Left lung (tissue), 14 donors: ENCODE measurements around the gene RABL2B. TPM values are rescaled to one million over a fixed set of nuclear protein-coding genes. Genes with fewer than 3 reads are reported as not detected.
"Not testable (repeated sequence)": the region's sequence is repeated elsewhere in the genome, so short reads cannot be mapped to it uniquely, and the experiment has no call there.

Experiments used
- ATAC-seq: fragments of 200-7000 bp; cut with Tn5 transposase; one replicate; pipeline ENCODE4 v1.9.1; 2020; ENCODE audit warnings: moderate library complexity
- DNase-seq, 4 donors: peaks; one replicate each; pipeline ENCODE4 v3.0.0-alpha.2; 2013 to 2020
- H3K27ac ChIP-seq, 2 donors: fragments of 200-600 bp; sonication (generic) in 1 of 2; one replicate each; pipeline versions ENCODE4 v1.5.0 to v1.8.0; 2020 to 2021
- H3K27me3 ChIP-seq, 2 donors: fragments of 200-600 bp; sonication (generic) in 1 of 2; one replicate each; pipeline versions ENCODE4 v1.5.0 to v1.8.0; 2020 to 2021
- H3K36me3 ChIP-seq, 2 donors: fragments of 200-600 bp; sonication (generic) in 1 of 2; one replicate each; pipeline versions ENCODE4 v1.5.0 to v1.8.0; 2020 to 2021
- H3K4me1 ChIP-seq, 2 donors: fragments of 200-600 bp; one replicate each; pipeline ENCODE4 v1.8.0; 2021
- H3K4me3 ChIP-seq, 2 donors: fragments of 200-600 bp; sonication (generic) in 1 of 2; one replicate each; pipeline versions ENCODE4 v1.5.0 to v1.8.0; 2020 to 2021; ENCODE audit warnings: mild to moderate bottlenecking in 1 of 2
- H3K9me3 ChIP-seq, 2 donors: fragments of 200-600 bp; sonication (generic) in 1 of 2; one replicate each; pipeline versions ENCODE4 v1.5.0 to v1.8.0; 2020 to 2021
- intact Hi-C, 2 donors: fragments of 100-400 bp; cut with DNase I; formaldehyde crosslinking; loops; one replicate each; pipeline versions ENCODE4 v1.11.2 to v1.14.2; 2022
- long read RNA-seq, 12 donors: library from polyadenylated mRNA in 2 of 12; unstranded in 2 of 12; transcript quantifications; one replicate each; pipeline ENCODE4 v2.0.0 and lab custom pipeline, GENCODE V29; 2019 to 2026
- polyA plus RNA-seq, 6 donors: library from polyadenylated mRNA; unstranded; fragments of 120-200 nt; gene quantifications; one replicate each; pipeline ENCODE4 v1.2.1, GENCODE V29; 2013; ENCODE audit not compliant: insufficient read length in 6 of 6
- total RNA-seq, 2 donors: library from RNA; stranded (reverse); fragmentation: NEBNext Ultra II Directional; extraction: Animal tissue kit (Norgen Biotek cat#: 25700); gene quantifications; one replicate each; pipeline ENCODE4 v1.2.1, GENCODE V29; 2021
- TF ChIP-seq, protein P1 (sequence below), 2 donors: fragments of 200-600 bp; sonication (generic) in 1 of 2; IDR thresholded peaks; one replicate each; pipeline versions ENCODE4 v1.5.0 to v1.8.0; 2021; ENCODE audit warnings: antibody characterized with exemption in 2 of 2
- donor health status: DM: no; HTN: yes; CAD: no.
- donor health status: DM: no; HTN: no; CAD: no.

RABL2B gene
- total RNA-seq (10 to 100 TPM; 27.1 to 36.9 TPM), polyA plus RNA-seq (10 to 100 TPM; 55.6 to 79.8 (median 65.5) TPM)
- long read RNA-seq, donor 1, partial matches to known transcripts: 0 of 7 reads
- long read RNA-seq, donor 1, other reads (novel, unspliced or antisense): 0 of 7 reads
- long read RNA-seq, donor 2, partial matches to known transcripts: 0 of 1 reads
- long read RNA-seq, donor 2, other reads (novel, unspliced or antisense): 0 of 1 reads
- long read RNA-seq, donor 3, partial matches to known transcripts: 0 of 1 reads
- long read RNA-seq, donor 3, other reads (novel, unspliced or antisense): 0 of 1 reads
- long read RNA-seq, donor 4, partial matches to known transcripts: 1 of 14 reads
- long read RNA-seq, donor 4, other reads (novel, unspliced or antisense): 10 of 14 reads
- long read RNA-seq, donor 5, partial matches to known transcripts: 0 of 36 reads
- long read RNA-seq, donor 5, other reads (novel, unspliced or antisense): 32 of 36 reads
- long read RNA-seq, donor 6, partial matches to known transcripts: 38 of 71 reads
- long read RNA-seq, donor 6, other reads (novel, unspliced or antisense): 28 of 71 reads
- long read RNA-seq, donor 7, partial matches to known transcripts: 0 of 4 reads
- long read RNA-seq, donor 7, other reads (novel, unspliced or antisense): 0 of 4 reads
- long read RNA-seq, donor 8, partial matches to known transcripts: 0 of 3 reads
- long read RNA-seq, donor 8, other reads (novel, unspliced or antisense): 0 of 3 reads
- long read RNA-seq, donor 9: 0 reads
- long read RNA-seq, donor 10, partial matches to known transcripts: 4 of 12 reads
- long read RNA-seq, donor 10, other reads (novel, unspliced or antisense): 6 of 12 reads
- long read RNA-seq, donor 11, partial matches to known transcripts: 95 of 163 reads
- long read RNA-seq, donor 11, other reads (novel, unspliced or antisense): 64 of 163 reads
- long read RNA-seq, donor 12, partial matches to known transcripts: 13 of 14 reads
- long read RNA-seq, donor 12, other reads (novel, unspliced or antisense): 0 of 14 reads

DNA sequence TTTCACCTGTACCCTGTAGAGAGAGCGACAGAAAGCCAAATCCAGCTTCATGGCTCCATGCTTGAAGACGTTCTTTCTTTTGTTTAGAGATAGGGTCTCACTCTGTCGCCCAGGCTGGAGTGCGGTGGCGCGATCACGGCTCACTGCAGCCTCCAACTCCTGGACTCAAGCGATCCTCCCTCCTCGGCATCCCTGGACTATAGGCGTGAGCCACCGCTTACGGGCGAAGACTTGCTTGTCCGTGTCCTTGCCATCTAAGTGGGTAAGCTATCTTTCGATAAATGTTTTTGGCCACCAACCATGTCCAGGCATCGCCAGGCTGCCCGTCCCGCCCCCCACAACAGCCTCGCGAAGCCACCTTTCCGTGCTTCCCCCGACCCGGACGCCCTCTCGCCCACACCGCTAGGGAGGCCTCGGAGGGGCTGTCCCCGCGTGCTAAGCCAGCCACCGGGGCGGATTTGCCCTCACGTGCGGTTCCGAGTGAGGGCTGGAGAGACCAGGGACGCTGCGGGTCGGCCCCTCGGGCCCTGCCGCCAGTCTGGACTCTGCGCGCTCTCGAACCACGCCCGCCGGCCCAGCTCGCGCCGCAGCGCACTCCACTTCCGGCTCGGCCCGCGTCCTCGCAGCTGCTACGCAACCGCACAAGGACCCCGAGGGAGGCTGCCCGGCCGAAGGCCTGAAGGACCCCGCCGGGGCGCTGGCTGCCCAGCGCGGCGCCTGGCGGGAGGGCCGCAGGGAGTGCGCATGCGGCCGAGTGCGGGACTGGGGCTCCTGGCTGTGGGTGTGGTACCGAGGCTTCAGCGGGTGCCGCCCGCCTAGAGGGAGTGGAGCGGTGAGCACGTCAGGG lies at the start of gene RABL2B:
TSS of gene RABL2B (minus strand) at position 604 of the 847 bp plus-strand sequence. CDS start 1,342 bp downstream, outside the sequence.
- H3K36me3 ChIP-seq, intact Hi-C loops, H3K27ac ChIP-seq, H3K9me3 ChIP-seq, H3K27me3 ChIP-seq, H3K4me1 ChIP-seq: not testable (repeated sequence)
- peak; percentile 99 for ATAC-seq
- peak; percentile 87 to 98 (median 92) for DNase-seq
- H3K4me3 ChIP-seq: peak within 1 kb of the TSS; percentile 38 to 52

DNA sequence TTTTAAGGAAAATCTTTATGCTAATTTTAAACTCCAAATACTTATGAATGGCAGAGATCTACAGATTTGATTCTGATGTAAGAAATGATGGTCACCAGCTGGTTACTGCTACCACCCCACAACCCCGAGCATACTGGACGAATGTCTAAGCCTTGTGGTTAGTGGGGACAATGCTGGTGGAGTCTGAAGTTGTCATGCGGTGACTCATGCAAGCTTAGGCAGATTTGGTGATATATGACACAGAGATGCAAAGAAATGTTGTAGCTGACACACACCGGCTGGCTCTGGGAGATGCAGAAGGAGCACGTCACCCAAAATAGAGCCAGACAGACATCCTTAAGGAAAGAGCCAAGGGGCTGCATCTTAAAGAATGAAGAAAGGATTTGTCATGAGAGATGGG lies 3.5 kb upstream of the RABL2B start:
- H3K27ac ChIP-seq, H3K4me1 ChIP-seq, H3K36me3 ChIP-seq, H3K9me3 ChIP-seq, intact Hi-C loops, H3K4me3 ChIP-seq, DNase-seq, H3K27me3 ChIP-seq, ATAC-seq: not testable (repeated sequence)

DNA sequence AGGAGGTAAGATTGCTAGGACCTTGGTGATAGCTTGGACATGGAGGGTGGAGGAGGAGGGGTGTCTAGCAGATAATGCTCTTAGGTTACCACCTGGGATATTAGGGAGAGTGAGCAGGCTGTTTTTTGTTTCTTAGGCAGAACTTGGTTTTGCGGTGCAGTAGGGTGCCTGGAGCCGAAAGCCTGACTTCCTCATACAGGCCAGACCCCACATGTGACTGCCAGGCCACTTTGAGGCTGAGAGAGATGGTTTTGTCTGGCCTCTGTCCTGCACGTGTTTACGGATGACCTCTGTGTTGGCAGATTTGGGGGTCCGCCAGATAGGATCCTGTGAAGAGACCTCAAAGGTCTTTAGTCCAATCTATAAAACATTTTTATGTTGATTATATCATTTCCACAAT lies 1.9 kb upstream of the RABL2B start:
- intact Hi-C loops, DNase-seq, ATAC-seq, H3K9me3 ChIP-seq, H3K36me3 ChIP-seq, H3K4me1 ChIP-seq, H3K4me3 ChIP-seq, H3K27ac ChIP-seq, H3K27me3 ChIP-seq: not testable (repeated sequence)

DNA sequence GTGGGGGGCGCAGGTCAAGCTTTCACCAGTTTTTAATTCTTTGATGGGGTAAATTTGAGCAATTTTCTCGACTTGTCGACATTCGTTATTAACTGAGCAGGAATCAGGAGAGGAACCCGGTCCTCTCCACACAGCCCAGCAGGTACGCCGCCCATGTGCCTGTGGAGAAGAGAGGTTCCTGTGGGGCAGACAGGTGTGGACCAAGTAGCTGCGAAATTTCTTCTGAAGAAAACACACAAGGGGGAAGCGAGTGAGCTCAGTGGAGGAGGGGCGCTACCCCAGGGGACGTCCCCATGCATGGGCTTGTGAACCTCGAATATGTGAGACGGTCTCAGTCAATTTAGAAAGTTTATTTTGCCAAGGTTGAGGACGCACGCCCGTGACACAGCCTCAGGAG lies 442 bp upstream of the RABL2B start:
- H3K9me3 ChIP-seq, intact Hi-C loops, H3K36me3 ChIP-seq, H3K27me3 ChIP-seq, H3K27ac ChIP-seq, DNase-seq, H3K4me1 ChIP-seq: not testable (repeated sequence)
- peak overlapping the region; percentile 38 to 52 for H3K4me3 ChIP-seq
- ATAC-seq: peak; percentile 34

DNA sequence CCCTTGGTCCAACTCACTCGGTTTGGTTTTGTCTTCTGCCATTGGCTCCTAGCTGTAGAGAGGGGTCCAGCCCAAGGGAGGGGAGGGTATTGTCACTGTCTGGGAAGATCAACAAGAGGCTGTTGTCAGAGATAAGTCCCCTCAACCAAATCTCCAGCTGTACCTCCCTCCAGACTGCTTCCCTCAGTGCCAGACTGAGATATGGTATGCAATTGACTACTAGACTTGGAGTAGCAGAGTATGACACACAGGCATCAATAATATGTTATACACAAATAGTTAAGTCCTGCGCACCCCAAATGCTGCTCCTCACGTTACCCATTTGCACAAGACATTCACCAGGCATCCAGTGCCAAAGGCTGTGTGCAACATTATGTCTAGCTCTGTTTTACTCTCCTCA lies 1.2 kb downstream of the RABL2B start:
- DNase-seq, H3K4me3 ChIP-seq, H3K27me3 ChIP-seq, H3K4me1 ChIP-seq, H3K36me3 ChIP-seq, intact Hi-C loops, ATAC-seq, H3K27ac ChIP-seq, H3K9me3 ChIP-seq: not testable (repeated sequence)

DNA sequence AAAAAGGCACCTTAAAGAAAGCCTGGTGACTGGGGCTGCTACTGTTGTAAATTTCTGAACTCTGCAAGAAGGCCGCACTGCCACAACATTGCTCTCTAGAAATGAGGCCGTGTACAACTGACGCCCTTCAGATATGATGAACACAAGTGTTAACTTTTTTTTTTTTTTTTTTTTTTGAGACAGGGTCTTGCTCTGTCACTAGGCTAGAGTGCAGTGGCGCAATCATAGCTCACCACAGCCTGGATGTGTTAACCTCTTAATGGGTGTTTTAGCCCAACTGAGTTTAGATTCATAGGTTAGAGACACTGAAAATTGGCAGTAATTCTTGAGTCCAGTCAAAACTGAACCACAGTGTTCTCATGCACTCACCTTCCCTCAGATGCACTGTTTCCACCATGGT lies 3.2 kb downstream of the RABL2B start:
- DNase-seq, intact Hi-C loops, H3K36me3 ChIP-seq, H3K27me3 ChIP-seq, H3K9me3 ChIP-seq, H3K27ac ChIP-seq, H3K4me3 ChIP-seq, ATAC-seq, H3K4me1 ChIP-seq: not testable (repeated sequence)

DNA sequence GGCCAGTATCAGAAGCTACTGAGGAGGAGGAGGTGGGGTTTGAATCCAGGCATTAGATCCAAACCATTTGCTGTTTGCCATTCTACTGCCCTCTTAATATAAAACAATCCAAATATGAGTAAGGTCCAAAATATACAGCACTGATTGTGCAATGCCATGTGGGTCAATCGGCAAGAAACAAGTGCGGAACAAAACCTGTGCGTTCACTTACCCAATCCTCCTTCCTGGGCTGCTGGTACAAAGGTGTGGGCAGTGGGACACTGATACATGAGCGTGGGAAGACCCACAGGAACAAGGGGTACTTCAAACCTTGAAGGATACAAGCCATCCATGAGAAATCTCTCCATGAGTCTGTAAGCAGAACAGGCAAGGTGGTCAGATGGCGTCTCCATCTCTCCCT lies 5.8 kb downstream of the RABL2B start:
- DNase-seq, H3K36me3 ChIP-seq, H3K4me1 ChIP-seq, H3K27ac ChIP-seq, H3K4me3 ChIP-seq, H3K9me3 ChIP-seq, H3K27me3 ChIP-seq, intact Hi-C loops: not testable (repeated sequence)
- ATAC-seq: peak; percentile 58

DNA sequence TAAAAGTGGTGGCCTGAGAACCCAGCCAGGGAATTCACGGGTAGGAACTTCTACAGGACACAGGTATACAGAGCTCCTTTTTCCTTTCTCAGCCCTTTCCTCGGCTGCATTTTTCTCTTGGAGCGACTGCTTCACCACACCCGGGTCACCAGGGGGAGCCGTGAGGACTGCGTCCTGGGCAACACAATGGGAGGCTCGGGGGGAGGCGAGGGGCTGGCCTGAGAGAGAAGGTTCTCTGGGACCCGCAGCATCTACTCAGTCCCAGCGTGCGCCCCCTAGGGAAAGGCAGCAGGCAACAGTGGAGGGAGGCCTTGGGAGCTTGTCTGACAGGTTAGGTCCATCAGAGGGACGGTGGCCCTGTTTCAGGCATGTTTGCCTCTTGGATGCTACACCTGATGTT lies 8.3 kb downstream of the RABL2B start:
- peak in 3 of 4 donors; percentile 34 to 61 (median 51) for DNase-seq
- H3K4me1 ChIP-seq, H3K27ac ChIP-seq, H3K9me3 ChIP-seq, H3K36me3 ChIP-seq, intact Hi-C loops, H3K27me3 ChIP-seq, H3K4me3 ChIP-seq: not testable (repeated sequence)
- TF ChIP-seq, protein P1, sequence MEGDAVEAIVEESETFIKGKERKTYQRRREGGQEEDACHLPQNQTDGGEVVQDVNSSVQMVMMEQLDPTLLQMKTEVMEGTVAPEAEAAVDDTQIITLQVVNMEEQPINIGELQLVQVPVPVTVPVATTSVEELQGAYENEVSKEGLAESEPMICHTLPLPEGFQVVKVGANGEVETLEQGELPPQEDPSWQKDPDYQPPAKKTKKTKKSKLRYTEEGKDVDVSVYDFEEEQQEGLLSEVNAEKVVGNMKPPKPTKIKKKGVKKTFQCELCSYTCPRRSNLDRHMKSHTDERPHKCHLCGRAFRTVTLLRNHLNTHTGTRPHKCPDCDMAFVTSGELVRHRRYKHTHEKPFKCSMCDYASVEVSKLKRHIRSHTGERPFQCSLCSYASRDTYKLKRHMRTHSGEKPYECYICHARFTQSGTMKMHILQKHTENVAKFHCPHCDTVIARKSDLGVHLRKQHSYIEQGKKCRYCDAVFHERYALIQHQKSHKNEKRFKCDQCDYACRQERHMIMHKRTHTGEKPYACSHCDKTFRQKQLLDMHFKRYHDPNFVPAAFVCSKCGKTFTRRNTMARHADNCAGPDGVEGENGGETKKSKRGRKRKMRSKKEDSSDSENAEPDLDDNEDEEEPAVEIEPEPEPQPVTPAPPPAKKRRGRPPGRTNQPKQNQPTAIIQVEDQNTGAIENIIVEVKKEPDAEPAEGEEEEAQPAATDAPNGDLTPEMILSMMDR (IDR thresholded peaks at IDR 0.05): peak; percentile 14 to 34
- ATAC-seq: peak; percentile 65

DNA sequence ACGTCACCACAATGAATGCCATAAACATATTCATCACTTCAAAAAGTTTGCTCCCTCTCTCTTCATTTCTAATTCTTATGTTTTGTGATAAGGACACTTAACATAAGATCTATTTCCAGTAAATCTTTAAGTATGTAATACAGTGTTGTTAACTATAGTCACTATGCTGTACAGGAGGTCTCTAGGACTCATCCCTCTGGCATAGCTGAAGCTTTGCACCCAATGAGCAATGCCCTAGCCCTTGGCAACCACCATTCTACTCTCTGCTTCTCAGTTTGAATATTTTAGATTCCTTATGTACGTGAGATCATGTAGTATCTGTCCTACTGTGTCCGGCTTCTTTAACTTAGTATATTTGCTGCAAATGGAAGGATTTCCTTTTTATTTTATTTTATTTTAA lies 19.1 kb downstream of the RABL2B start:
- not testable (repeated sequence) for ATAC-seq

DNA sequence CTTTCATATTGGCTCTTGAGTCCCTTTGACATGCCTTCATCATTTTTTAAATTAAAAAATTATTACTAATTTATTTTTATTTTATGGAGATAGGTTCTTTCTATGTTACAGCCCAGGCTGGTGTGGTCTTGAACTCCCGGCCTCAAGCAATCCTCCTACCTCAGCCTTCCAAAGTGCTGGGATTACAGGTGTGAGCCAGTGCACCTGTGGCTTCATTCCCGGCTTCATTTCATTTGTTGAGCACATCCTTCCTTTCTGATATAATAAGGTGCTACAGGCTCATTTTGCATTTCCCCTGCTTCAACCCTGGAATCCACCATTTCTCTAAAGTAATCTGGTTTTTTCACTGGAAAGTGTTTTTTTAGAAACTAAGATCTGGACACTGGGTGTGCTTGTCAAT lies 21.6 kb downstream of the RABL2B start:
- intact Hi-C loops, DNase-seq, H3K27me3 ChIP-seq, H3K36me3 ChIP-seq, ATAC-seq, H3K27ac ChIP-seq, H3K4me1 ChIP-seq, H3K4me3 ChIP-seq, H3K9me3 ChIP-seq: not testable (repeated sequence)

More for the DNA sequence above, 19.1 kb downstream of the RABL2B start:
- H3K9me3 ChIP-seq, H3K4me1 ChIP-seq, H3K36me3 ChIP-seq, H3K4me3 ChIP-seq, DNase-seq, H3K27ac ChIP-seq, intact Hi-C loops, H3K27me3 ChIP-seq: not testable (repeated sequence)

DNA sequence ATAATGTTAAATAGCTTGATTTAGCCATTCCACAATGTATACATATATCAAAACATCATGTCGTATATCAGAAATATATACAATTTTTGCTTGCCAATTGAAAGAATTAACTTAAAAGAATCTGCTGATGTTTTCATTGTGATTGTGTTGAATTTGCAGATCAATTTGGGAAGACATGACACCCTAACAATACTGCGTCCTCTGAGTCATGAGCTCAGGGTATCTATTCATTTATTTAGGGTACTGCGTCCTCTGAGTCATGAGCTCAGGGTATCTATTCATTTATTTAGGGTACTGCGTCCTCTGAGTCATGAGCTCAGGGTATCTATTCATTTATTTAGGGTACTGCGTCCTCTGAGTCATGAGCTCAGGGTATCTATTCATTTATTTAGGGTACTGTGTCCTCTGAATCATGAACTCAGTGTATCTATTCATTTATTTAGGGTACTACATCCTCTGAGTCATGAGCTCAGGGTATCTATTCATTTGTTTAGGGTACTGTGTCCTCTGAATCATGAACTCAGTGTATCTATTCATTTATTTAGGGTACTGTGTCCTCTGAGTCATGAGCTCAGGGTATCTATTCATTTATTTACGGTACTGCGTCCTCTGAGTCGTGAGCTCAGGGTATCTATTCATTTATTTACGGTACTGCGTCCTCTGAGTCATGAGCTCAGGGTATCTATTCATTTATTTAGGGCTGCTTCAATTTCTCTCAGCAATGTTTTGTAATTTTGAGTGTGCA lies 23.7 kb downstream of the RABL2B start:
- H3K4me3 ChIP-seq, H3K9me3 ChIP-seq, DNase-seq, H3K36me3 ChIP-seq, H3K4me1 ChIP-seq, H3K27me3 ChIP-seq, ATAC-seq, H3K27ac ChIP-seq, intact Hi-C loops: not testable (repeated sequence)
